Activated CD4-positive, CD25-positive, alpha-beta regulatory T cell treated with anti-CD3 and anti-CD28 coated beads, Interleukin-2, amount 50 U/mL, for 72 hours (primary cell): ENCODE measurements around the gene UGT8.
"Not testable (repeated sequence)": the region's sequence is repeated elsewhere in the genome, so short reads cannot be mapped to it uniquely, and the experiment has no call there.

Source experiments
- DNase-seq: peaks from one replicate; pipeline ENCODE4 v3.0.0; 2021

Gene UGT8, protein sequence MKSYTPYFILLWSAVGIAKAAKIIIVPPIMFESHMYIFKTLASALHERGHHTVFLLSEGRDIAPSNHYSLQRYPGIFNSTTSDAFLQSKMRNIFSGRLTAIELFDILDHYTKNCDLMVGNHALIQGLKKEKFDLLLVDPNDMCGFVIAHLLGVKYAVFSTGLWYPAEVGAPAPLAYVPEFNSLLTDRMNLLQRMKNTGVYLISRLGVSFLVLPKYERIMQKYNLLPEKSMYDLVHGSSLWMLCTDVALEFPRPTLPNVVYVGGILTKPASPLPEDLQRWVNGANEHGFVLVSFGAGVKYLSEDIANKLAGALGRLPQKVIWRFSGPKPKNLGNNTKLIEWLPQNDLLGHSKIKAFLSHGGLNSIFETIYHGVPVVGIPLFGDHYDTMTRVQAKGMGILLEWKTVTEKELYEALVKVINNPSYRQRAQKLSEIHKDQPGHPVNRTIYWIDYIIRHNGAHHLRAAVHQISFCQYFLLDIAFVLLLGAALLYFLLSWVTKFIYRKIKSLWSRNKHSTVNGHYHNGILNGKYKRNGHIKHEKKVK

GRCh38 chr4:114598191-114599121 is at the start of gene UGT8:
UGT8 (plus strand) TSS chr4:114598807; CDS start chr4:114622881, 24,074 bp downstream.
- DNase-seq = no peak

DNA sequence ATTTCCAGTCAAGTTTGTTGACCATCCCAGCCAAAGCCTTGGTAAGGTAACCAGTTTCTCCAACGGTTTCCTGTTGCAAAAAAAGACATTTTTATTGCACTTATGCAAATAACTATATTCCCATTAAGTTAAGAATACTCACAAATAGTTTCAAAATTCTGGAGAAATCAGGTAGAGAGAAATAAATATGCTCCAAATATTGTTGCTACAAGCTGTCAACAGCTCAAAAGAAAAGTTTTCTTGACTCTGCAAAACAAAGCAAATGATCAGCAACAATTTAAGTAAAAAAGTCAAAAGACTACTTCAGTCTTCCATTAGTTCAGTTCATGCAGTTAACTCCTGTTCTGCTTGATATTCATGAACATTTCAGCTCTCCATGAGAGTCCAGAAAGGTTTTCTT is 49.0 kb upstream of the UGT8 start:
- DNase-seq = no peak

- DNase-seq = no peak
These were observed 40.1 kb upstream of the UGT8 start for GRCh38 chr4:114558446-114559020.

DNA sequence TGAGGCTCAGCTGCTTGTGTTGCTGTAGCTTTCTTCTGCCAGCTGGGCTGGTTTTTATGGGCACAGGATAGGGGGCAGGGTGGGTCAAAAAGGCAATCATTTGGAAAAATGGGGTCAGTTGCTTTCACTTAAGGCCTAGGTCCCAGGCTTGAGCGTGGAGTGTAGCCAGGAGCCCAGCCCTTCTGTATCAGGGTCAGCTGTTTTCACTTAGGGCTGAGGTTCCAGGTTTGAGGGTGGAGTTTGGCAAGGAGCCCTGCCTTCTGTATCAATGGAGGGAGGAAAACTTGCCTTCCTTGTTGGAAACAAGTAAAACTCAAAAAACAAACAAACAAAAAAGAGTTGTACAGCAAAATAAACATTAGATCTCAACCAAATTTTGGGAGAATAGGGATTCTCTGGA is 37.0 kb upstream of the UGT8 start:
- DNase-seq = no peak

- no peak for DNase-seq
These were observed 36.3 kb upstream of the UGT8 start for GRCh38 chr4:114562176-114562904.

- DNase-seq = no peak
These were observed 34.9 kb upstream of the UGT8 start for GRCh38 chr4:114563536-114564315.

GRCh38 chr4:114577386-114577785 is 21.2 kb upstream of the UGT8 start:
- no peak for DNase-seq

DNA sequence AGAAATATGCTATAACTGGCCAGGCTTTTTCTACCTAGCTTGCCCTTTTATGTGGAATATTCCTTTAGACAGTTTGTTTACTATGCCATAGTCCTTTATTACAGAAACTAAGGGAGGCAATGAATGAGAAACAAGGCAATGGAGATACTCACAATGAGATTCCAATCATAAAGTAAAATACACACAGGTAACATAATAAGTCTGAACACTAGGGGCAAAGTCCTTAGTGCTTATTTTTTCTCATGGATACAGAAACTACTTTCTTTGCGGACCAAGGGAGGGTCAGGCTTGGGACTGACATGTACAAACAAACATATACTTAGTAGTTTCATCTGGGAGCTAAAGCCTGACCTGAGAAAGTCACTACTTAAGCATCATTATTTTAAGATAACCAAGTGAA is 16.0 kb upstream of the UGT8 start:
- no peak for DNase-seq

DNA sequence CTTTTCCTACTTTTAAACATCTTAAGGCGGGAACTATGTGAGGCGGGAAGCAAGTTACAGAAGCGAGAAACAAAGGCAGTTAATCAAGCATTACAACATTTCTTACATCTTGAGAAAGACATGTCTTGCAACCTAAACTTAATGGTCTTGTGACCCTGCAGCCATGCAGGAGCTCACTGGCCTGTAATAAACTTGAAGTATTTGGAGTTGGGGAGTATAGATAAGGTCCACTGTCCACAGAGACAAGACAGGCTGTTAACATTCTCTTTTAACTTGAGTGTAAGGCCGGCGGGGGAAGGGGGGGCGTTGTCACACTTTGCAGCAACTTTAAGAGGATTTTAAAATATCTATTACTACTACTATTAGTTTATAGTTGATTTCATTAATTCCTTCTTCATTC is 10.3 kb upstream of the UGT8 start:
- no peak for DNase-seq

DNA sequence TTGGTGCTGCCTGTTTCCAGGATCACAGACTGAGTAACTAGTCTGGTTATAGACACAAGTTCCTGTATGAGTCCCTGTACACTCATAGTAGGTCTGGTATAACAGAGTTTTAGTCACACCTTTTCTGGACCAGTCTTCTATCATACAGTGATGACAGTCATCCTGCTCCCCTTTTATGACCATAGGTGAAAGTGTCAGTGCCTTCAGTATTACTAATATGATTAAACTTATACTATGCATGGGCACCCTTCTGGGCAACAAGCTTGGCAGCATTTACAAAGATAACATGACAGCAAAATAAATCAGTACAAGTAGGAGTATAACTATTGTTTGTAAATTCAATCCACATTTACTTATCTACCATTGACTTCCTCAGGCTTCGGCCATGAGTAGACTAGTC is 8.2 kb upstream of the UGT8 start:
- not testable (repeated sequence) for DNase-seq

DNA sequence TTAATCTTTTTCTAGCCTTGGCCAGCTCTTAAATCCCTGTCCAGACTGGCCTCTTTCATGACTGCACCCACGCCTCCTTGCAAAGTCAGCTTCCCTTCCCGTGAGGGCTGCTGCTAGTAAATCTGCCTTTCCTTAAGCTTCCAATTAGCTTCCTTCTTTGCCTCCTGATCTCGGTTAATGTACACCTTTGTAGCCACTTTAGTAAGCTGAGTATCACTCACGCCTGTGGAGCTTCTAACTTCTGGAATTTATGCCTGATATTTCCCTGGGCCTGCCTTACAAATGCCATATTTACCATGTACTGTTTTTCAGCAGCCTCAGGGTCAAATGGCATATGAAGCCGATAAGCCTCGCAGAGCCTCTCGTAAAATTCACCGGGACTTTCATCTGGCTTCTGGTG is 5.1 kb upstream of the UGT8 start:
- no peak for DNase-seq

DNA sequence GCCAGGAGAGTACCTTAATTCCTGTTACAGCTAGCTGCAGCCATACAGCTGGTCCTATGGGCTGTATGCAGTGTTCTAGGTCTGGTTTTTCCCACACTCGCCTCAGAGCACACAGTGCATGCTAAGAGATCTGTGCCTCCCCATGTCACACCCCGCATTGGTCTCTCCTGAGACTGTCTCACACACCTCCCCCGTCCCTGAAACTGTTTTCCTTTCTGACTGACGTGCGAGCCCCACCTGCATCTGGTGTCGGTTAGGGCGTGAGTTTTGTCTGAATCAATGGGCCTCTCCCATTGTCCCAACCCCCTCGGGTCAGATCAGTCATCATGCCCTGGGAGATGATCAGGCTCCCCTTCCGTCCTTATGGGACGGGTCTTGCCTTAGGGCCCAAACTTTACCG is 3.4 kb upstream of the UGT8 start:
- no peak for DNase-seq

DNA sequence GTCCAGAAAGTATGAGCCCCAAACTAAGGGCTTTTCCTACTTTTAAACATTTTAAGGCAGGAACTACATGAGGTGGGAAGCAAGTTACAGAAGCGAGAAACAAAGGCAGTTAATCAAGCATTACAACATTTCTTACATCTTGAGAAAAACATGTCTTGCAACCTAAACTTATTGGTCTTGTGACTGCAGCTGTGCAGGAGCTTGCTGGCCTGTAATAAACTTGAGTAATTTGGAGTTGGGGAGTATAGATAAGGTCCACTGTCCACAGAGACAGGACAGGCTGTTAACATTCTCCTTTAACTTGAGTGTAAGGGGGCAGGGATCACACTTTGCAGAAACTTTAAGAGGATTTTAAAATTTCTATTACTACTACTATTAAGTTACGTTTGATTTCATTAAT is 2.7 kb upstream of the UGT8 start:
- no peak for DNase-seq

DNA sequence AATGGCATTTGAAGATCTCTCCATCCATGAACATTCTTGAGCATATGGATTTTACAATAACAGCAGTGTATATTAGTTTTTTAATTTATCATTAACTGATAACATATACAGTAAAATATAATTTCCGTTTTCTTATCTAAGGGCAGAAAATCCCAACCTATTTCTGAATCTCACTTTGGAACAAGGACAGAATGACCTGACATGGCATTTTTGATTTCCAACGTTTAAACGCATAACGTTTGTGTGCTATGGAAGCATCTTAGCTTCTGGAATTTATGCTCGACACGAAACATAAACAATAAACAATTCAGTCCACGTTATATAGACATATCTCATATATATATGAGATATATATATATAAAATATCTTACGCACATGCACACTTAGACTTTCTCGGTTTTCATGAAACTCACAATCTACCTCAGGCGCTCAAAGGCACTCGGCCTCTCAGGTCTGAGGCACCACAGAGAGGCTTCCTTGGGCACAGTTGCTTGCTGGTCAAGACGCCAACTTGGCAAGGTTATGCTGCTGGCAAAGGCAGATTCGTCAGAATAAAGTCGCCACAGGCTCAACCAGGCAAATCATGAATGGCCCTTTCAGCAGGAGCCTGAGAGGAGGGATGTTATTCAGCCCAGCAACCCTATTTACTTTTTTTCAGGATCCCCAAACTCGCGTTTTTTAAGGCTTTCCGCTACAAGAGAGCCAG is 1.0 kb upstream of the UGT8 start:
- DNase-seq = no peak

- DNase-seq = no peak
These were observed 760 bp downstream of the UGT8 start for GRCh38 chr4:114599231-114599902.

DNA sequence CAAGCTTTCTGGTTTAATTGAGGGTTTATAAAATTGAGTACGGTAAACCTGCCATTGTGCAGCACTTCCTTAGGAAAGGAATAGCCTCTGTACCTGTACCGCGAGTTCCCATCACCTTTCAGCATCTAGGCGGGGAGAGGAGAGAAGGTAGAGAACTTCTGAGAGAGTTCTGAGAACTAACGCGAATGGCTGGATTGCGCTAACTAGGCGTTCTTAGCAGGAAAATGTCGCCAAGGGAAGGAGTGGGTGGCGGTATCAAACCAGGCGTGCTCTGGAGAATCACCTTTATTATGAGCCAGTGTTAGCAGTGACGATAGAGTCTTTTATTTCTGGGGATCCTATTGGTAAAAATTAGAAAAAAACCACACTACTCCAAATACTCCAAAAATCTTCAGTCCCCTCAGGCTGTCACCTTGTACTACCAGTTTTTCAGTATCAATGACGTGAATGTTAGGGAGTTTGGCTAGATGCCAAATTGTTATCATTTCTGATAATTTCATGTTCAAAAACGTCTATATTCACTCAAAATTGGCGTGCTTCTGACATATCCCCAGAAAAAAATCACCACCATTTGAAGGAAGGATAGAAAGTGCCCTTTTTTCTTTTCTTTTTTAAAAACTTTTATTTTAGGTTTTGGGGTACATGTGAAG is 1.4 kb downstream of the UGT8 start:
- DNase-seq = no peak

DNA sequence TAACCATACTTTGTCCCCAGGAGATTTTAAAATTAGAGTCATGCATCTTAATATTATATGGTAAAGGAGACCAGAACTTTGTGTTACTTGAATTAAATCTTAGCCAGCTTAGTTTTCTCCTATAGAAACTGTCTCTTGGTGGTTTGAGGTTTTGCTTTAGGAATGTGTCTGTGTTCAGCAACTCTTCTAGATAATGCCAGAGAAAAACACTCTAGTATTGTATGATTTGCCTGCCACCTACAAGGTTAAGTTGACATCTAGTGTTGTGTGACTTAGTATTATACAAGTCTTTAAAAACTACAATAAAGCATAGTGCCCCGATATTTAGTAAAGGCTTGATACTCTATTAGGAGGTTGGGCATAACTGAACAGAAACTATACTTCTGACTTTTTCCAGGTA is 2.1 kb downstream of the UGT8 start:
- no peak for DNase-seq

GRCh38 chr4:114601304-114602052 is 2.9 kb downstream of the UGT8 start:
- no peak for DNase-seq

- no peak for DNase-seq
These were observed 4.9 kb downstream of the UGT8 start for GRCh38 chr4:114603497-114603896.
